Erythroblast (primary cell): ENCODE measurements around the gene CEBPG.

Source experiments
- GATA1 ChIP-seq: IDR thresholded peaks from 2 replicates; pipeline ENCODE4 v1.6.1; 2011; ENCODE audit warnings: low read depth, mild to moderate bottlenecking, control low read depth, low read length, moderate library complexity
- POLR2A ChIP-seq: IDR thresholded peaks from 2 replicates; pipeline ENCODE4 v1.6.1; 2011; ENCODE audit warnings: mild to moderate bottlenecking, low read length

DNA sequence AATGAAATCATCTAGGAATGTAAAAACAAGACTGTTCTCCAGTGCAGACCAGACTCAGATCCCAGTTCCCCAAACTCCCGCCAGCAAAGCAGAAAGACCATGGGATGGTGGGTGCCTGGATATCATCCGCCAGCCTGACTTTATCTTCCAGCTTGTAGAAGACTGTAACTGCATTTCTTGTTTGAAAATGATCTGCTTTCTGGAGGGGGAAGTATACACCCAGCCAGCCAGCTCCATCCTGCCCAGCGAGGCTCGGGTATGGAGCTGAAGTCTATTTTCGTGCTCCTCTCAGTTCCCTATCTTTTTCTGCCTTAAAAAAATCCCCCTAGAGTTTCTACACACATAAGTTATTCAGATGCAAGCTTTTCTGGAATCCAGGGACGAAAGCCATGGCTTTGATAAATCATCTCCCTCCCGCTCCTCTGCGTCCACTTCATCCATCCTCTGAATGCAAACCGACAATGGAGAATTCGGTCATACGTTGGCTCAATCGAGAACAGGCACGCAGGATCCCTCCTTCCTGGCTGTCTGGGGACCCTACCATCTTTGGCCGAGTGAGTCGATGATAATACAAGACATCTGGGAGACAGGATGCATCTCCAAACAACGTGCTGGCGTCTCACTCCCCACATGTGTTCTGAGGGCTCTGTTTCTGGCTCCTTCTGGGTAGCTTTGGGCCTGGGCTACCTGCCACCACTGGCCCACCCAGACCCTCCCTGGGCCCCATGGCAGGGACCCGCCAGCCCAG lies 31.2 kb downstream of the CEBPG start:
- TF ChIP-seq POLR2A (no peak), GATA1 (no peak)
